GM21423 (cell line): Measurements from ENCODE around the gene ATF6B.

Source experiments
- ATAC-seq: cut with Tn5 transposase; IDR thresholded peaks from one replicate; pipeline ENCODE4 v1.9.1; 2021; ENCODE audit warnings: mild to moderate bottlenecking, moderate library complexity; ENCODE audit not compliant: unreplicated experiment

ATF6B gene

GRCh38 chr6:32127717-32128592 lies at the start of gene ATF6B:
TSS of gene ATF6B (minus strand) at chr6:32128246. CDS start at chr6:32128207, 39 bp downstream.
- peak; percentile 90 for ATAC-seq

- ATAC-seq = no peak
Measured at GRCh38 chr6:32177183-32177787, 49.2 kb upstream of the ATF6B start.

GRCh38 chr6:32176476-32177182 lies 48.6 kb upstream of the ATF6B start:
- ATAC-seq = no peak

- ATAC-seq = peak; percentile 34
Measured at GRCh38 chr6:32175711-32176475, 47.8 kb upstream of the ATF6B start, which contains the start of gene AGPAT1. TSS of gene AGPAT1 (minus strand) at chr6:32176084. CDS start at chr6:32171496, 4,588 bp downstream.

GRCh38 chr6:32175322-32175710 lies 47.3 kb upstream of the ATF6B start:
- ATAC-seq = no peak

- no peak for ATAC-seq
Measured at GRCh38 chr6:32174416-32174815, 46.4 kb upstream of the ATF6B start.

- no peak for ATAC-seq
Measured at GRCh38 chr6:32173051-32173727, 45.1 kb upstream of the ATF6B start.

GRCh38 chr6:32171234-32171633 lies 43.2 kb upstream of the ATF6B start:
- no peak for ATAC-seq

- no peak for ATAC-seq
Measured at GRCh38 chr6:32170294-32170693, 42.2 kb upstream of the ATF6B start.

GRCh38 chr6:32168807-32169591 lies 41.0 kb upstream of the ATF6B start:
- ATAC-seq = no peak

- ATAC-seq = no peak
Measured at GRCh38 chr6:32168350-32168749, 40.3 kb upstream of the ATF6B start.

- ATAC-seq = no peak
Measured at GRCh38 chr6:32167761-32168262, 39.8 kb upstream of the ATF6B start.

- no peak for ATAC-seq
Measured at GRCh38 chr6:32167154-32167760, 39.2 kb upstream of the ATF6B start.

GRCh38 chr6:32166411-32167061 lies 38.5 kb upstream of the ATF6B start:
- no peak for ATAC-seq

GRCh38 chr6:32164295-32164694 lies 36.2 kb upstream of the ATF6B start, which contains the start of gene EGFL8:
TSS of gene EGFL8 (plus strand) at chr6:32164595. CDS start at chr6:32166166, 1,571 bp downstream.
- ATAC-seq = no peak

GRCh38 chr6:32163559-32164258 lies 35.7 kb upstream of the ATF6B start:
- no peak for ATAC-seq

- ATAC-seq = no peak
Measured at GRCh38 chr6:32158052-32158451, 30.0 kb upstream of the ATF6B start.

- no peak for ATAC-seq
Measured at GRCh38 chr6:32156891-32157290, 28.8 kb upstream of the ATF6B start.
